ENCODE results near the gene SLC7A1. TPM values are rescaled to one million over a fixed set of nuclear protein-coding genes. Genes with fewer than 3 reads are reported as not detected.

Gene SLC7A1
- total and polyA plus RNA-seq, 4 donors: 0.90 to 22.6 (median 1.4) TPM

DNA sequence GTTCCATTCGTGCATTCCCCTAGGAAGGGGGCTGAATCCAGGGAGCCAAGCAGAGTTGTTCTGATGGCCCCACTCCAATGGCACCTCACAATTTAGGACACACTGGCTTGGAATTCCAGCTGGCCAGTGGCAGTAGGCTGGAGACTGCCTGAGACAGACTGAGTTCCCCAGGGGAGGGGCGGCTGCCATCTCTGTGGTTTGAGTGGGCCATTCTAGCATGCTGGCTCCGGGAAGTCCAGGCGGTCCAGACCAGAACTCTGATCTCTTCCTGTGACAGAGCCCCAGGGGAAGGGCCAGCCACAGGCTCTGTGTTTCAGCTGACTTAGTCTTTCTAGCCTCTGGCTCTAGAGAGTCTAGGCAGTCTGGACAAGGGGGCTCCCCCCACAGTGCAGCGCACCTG is 29.5 kb upstream of the SLC7A1 start:
- no peaks in the 10 kb centered on the region for H3K27me3 ChIP-seq (ENCODE audit: control insufficient read depth in 4 of 4, insufficient read depth in 4 of 4, low read length in 3 of 4)
- H3K4me3 ChIP-seq (ENCODE audit: low read depth in 1 of 3, low read length in 3 of 3): no peak overlapping the region
- no peak for DNase-seq (ENCODE audit: low spot score)
- H3K27ac ChIP-seq (ENCODE audit: low read depth in 1 of 2, low read length in 2 of 2): no peak overlapping the region
- WGBS: 89% methylated on average over 5 of the region's 5 CpGs
- no peak overlapping the region for H3K9ac ChIP-seq (ENCODE audit: low read depth in 1 of 2, low read length in 2 of 2)
- TF ChIP-seq, protein P1, sequence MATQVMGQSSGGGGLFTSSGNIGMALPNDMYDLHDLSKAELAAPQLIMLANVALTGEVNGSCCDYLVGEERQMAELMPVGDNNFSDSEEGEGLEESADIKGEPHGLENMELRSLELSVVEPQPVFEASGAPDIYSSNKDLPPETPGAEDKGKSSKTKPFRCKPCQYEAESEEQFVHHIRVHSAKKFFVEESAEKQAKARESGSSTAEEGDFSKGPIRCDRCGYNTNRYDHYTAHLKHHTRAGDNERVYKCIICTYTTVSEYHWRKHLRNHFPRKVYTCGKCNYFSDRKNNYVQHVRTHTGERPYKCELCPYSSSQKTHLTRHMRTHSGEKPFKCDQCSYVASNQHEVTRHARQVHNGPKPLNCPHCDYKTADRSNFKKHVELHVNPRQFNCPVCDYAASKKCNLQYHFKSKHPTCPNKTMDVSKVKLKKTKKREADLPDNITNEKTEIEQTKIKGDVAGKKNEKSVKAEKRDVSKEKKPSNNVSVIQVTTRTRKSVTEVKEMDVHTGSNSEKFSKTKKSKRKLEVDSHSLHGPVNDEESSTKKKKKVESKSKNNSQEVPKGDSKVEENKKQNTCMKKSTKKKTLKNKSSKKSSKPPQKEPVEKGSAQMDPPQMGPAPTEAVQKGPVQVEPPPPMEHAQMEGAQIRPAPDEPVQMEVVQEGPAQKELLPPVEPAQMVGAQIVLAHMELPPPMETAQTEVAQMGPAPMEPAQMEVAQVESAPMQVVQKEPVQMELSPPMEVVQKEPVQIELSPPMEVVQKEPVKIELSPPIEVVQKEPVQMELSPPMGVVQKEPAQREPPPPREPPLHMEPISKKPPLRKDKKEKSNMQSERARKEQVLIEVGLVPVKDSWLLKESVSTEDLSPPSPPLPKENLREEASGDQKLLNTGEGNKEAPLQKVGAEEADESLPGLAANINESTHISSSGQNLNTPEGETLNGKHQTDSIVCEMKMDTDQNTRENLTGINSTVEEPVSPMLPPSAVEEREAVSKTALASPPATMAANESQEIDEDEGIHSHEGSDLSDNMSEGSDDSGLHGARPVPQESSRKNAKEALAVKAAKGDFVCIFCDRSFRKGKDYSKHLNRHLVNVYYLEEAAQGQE (IDR thresholded peaks at IDR 0.05): no peak
- TF ChIP-seq, protein P2, sequence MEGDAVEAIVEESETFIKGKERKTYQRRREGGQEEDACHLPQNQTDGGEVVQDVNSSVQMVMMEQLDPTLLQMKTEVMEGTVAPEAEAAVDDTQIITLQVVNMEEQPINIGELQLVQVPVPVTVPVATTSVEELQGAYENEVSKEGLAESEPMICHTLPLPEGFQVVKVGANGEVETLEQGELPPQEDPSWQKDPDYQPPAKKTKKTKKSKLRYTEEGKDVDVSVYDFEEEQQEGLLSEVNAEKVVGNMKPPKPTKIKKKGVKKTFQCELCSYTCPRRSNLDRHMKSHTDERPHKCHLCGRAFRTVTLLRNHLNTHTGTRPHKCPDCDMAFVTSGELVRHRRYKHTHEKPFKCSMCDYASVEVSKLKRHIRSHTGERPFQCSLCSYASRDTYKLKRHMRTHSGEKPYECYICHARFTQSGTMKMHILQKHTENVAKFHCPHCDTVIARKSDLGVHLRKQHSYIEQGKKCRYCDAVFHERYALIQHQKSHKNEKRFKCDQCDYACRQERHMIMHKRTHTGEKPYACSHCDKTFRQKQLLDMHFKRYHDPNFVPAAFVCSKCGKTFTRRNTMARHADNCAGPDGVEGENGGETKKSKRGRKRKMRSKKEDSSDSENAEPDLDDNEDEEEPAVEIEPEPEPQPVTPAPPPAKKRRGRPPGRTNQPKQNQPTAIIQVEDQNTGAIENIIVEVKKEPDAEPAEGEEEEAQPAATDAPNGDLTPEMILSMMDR (IDR thresholded peaks at IDR 0.05; ENCODE audit: low read depth, low read length, missing input control): no peak
- TF ChIP-seq, protein P3, sequence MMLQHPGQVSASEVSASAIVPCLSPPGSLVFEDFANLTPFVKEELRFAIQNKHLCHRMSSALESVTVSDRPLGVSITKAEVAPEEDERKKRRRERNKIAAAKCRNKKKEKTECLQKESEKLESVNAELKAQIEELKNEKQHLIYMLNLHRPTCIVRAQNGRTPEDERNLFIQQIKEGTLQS (IDR thresholded peaks at IDR 0.05): no peak
- TF ChIP-seq RXRA (IDR thresholded peaks at IDR 0.05) (no peak), HNF4G (IDR thresholded peaks at IDR 0.05) (no peak), JUND (IDR thresholded peaks at IDR 0.05) (no peak), HNF4A (conservative IDR thresholded peaks at IDR 0.05) (no peak), FOXA1 (IDR thresholded peaks at IDR 0.05) (no peak), RAD21 (IDR thresholded peaks at IDR 0.05) (no peak), YY1 (IDR thresholded peaks at IDR 0.05) (no peak), FOXA2 (IDR thresholded peaks at IDR 0.05) (no peak), TAF1 (conservative IDR thresholded peaks at IDR 0.05) (no peak), GABPA (IDR thresholded peaks at IDR 0.05 in 1 of 2, conservative IDR thresholded peaks at IDR 0.05 in 1 of 2) (no peak), SP1 (IDR thresholded peaks at IDR 0.05) (no peak), NR2F2 (IDR thresholded peaks at IDR 0.05) (no peak), EGR1 (IDR thresholded peaks at IDR 0.05; ENCODE audit: low read depth in 2 of 2) (no peak)
- TF ChIP-seq, protein P4, sequence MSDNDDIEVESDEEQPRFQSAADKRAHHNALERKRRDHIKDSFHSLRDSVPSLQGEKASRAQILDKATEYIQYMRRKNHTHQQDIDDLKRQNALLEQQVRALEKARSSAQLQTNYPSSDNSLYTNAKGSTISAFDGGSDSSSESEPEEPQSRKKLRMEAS (IDR thresholded peaks at IDR 0.05): no peak
- TF ChIP-seq, protein P5, sequence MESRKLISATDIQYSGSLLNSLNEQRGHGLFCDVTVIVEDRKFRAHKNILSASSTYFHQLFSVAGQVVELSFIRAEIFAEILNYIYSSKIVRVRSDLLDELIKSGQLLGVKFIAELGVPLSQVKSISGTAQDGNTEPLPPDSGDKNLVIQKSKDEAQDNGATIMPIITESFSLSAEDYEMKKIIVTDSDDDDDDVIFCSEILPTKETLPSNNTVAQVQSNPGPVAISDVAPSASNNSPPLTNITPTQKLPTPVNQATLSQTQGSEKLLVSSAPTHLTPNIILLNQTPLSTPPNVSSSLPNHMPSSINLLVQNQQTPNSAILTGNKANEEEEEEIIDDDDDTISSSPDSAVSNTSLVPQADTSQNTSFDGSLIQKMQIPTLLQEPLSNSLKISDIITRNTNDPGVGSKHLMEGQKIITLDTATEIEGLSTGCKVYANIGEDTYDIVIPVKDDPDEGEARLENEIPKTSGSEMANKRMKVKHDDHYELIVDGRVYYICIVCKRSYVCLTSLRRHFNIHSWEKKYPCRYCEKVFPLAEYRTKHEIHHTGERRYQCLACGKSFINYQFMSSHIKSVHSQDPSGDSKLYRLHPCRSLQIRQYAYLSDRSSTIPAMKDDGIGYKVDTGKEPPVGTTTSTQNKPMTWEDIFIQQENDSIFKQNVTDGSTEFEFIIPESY (IDR thresholded peaks at IDR 0.05): no peak
- H3K9me3 ChIP-seq (ENCODE audit: control insufficient read depth in 4 of 4, low read length in 3 of 4): no peaks in the 10 kb centered on the region
- no peaks in the 10 kb centered on the region for H3K36me3 ChIP-seq (ENCODE audit: control insufficient read depth in 4 of 4, insufficient read depth in 3 of 4, low read depth in 1 of 4, low read length in 3 of 4)
- no peaks in the 10 kb centered on the region for H3K4me1 ChIP-seq (ENCODE audit: control insufficient read depth in 4 of 4, insufficient read depth in 4 of 4, low read length in 3 of 4)
